IMR-90 (cell line): ENCODE data around the gene BCCIP. TPM values are rescaled to one million over a fixed set of nuclear protein-coding genes. Genes with fewer than 3 reads are reported as not detected.

Experiments
- ATAC-seq: fragments of 200-7000 bp; cut with Tn5 transposase; 2 replicates; pipeline ENCODE4 v1.9.1; 2020; ENCODE audit warnings: low read depth, mild to moderate bottlenecking, moderate library complexity
- BruUV-seq: library from RNA; stranded (reverse); fragments of 400-500 nt; replicated peaks from 2 replicates; lab custom pipeline; 2021; lab: Mats Ljungman, UMichigan
- CTCF ChIA-PET: fragments of 300-600 bp; formaldehyde crosslinking; extraction: SDS; loops from one replicate; lab custom pipeline; 2021; ENCODE audit warnings: antibody characterized with exemption; lab: Yijun Ruan, JAX
- POLR2A ChIA-PET: fragments of 300-600 bp; sonication (Branson Sonifier 250); formaldehyde crosslinking; loops from one replicate; lab custom pipeline; 2022; ENCODE audit warnings: antibody characterized with exemption; ENCODE audit not compliant: unreplicated experiment; lab: Charles Lee
- DNase-seq: peaks from one replicate; pipeline ENCODE4 v3.0.0; 2013
- H2AFZ ChIP-seq: replicated peaks from 2 replicates; pipeline ENCODE3; 2013; ENCODE audit warnings: low read length, mild to moderate bottlenecking; ENCODE audit not compliant: poor library complexity
- H2AK5ac ChIP-seq: 2 replicates; pipeline ENCODE4 v1.6.1; 2013; ENCODE audit warnings: low read depth, low read length, inconsistent platforms
- H2AK9ac ChIP-seq: replicated peaks from 2 replicates; pipeline ENCODE3; 2013; ENCODE audit warnings: mild to moderate bottlenecking, low read depth, low read length, moderate library complexity; ENCODE audit not compliant: poor library complexity
- H2BK120ac ChIP-seq: 2 replicates; pipeline ENCODE4 v1.6.1; 2013; ENCODE audit warnings: low read depth, low read length, inconsistent platforms
- H2BK15ac ChIP-seq: 3 replicates; pipeline ENCODE4 v1.6.1; 2013; ENCODE audit warnings: low read depth, low read length, inconsistent platforms
- H2BK20ac ChIP-seq: 2 replicates; pipeline ENCODE4 v1.6.1; 2013; ENCODE audit warnings: low read depth, mild to moderate bottlenecking, inconsistent platforms, low read length, moderate library complexity
- H2BK5ac ChIP-seq: 2 replicates; pipeline ENCODE4 v1.6.1; 2013; ENCODE audit warnings: mild to moderate bottlenecking, low read depth, low read length, inconsistent platforms; ENCODE audit not compliant: poor library complexity, severe bottlenecking
- H3K14ac ChIP-seq: replicated peaks from 2 replicates; pipeline ENCODE4 v1.6.1; 2013; ENCODE audit warnings: low read depth, low read length, inconsistent platforms
- H3K18ac ChIP-seq: 2 replicates; pipeline ENCODE4 v1.6.1; 2013; ENCODE audit warnings: low read depth, low read length, control low read depth
- H3K23ac ChIP-seq: 2 replicates; pipeline ENCODE4 v1.6.1; 2013; ENCODE audit warnings: low read depth, low read length, inconsistent platforms
- H3K27ac ChIP-seq: 2 replicates; pipeline ENCODE4 v1.5.1; 2013; ENCODE audit warnings: mild to moderate bottlenecking, control low read depth, low read length; ENCODE audit not compliant: insufficient read depth
- H3K27me3 ChIP-seq: 2 replicates; pipeline ENCODE4 v1.6.1; 2013; ENCODE audit warnings: low read length; ENCODE audit not compliant: control insufficient read depth, insufficient read depth
- H3K36me3 ChIP-seq: 2 replicates; pipeline ENCODE4 v1.6.1; 2013; ENCODE audit warnings: low read length, mixed read lengths; ENCODE audit not compliant: control insufficient read depth, insufficient read depth
- H3K4ac ChIP-seq: 2 replicates; pipeline ENCODE4 v1.6.1; 2013; ENCODE audit warnings: low read depth, low read length, inconsistent platforms
- H3K4me1 ChIP-seq: 2 replicates; pipeline ENCODE4 v1.6.1; 2013; ENCODE audit warnings: low read length, mixed read lengths; ENCODE audit not compliant: control insufficient read depth, insufficient read depth
- H3K4me2 ChIP-seq: 2 replicates; pipeline ENCODE4 v1.6.1; 2013; ENCODE audit warnings: low read depth, mild to moderate bottlenecking, control low read depth, low read length, moderate library complexity
- H3K4me3 ChIP-seq: 2 replicates; pipeline ENCODE4 v1.5.1; 2013; ENCODE audit warnings: low read depth, mild to moderate bottlenecking, control low read depth, low read length, moderate library complexity; ENCODE audit not compliant: insufficient read depth
- H3K56ac ChIP-seq: 2 replicates; pipeline ENCODE4 v1.6.1; 2013; ENCODE audit warnings: low read length, inconsistent platforms; ENCODE audit not compliant: insufficient read depth; ENCODE audit errors: extremely low read depth
- H3K79me1 ChIP-seq, 2 experiments: 2 replicates each; pipeline ENCODE4 v1.6.1; 2013; ENCODE audit warnings: low read length in 2 of 2, inconsistent platforms in 1 of 2, low read depth in 1 of 2
- H3K9ac ChIP-seq: 2 replicates; pipeline ENCODE4 v1.6.1; 2013; ENCODE audit warnings: low read depth, low read length, control low read depth
- H3K9me1 ChIP-seq: 2 replicates; pipeline ENCODE4 v1.6.1; 2013; ENCODE audit warnings: low read length, inconsistent platforms; ENCODE audit not compliant: insufficient read depth
- H3K9me3 ChIP-seq: 2 replicates; pipeline ENCODE4 v1.6.1; 2013; ENCODE audit warnings: low read length; ENCODE audit not compliant: control insufficient read depth, insufficient read depth
- H4K20me1 ChIP-seq: 2 replicates; pipeline ENCODE4 v1.6.1; 2013; ENCODE audit warnings: low read length, inconsistent platforms; ENCODE audit not compliant: insufficient read depth
- H4K5ac ChIP-seq: 2 replicates; pipeline ENCODE4 v1.6.1; 2013; ENCODE audit warnings: mild to moderate bottlenecking, low read depth, low read length, control low read depth
- H4K8ac ChIP-seq, 2 experiments: 2 replicates each; pipeline ENCODE4 v1.6.1; 2013; ENCODE audit warnings: low read depth in 2 of 2, low read length in 2 of 2, control low read depth in 1 of 2, inconsistent platforms in 1 of 2
- H4K91ac ChIP-seq: 2 replicates; pipeline ENCODE4 v1.6.1; 2013; ENCODE audit warnings: low read depth, low read length, inconsistent platforms; ENCODE audit not compliant: insufficient read depth
- CEBPB ChIP-seq: IDR thresholded peaks from 2 replicates; pipeline ENCODE4 v1.6.1; 2012; ENCODE audit warnings: low read depth, low read length, improper control_type of control experiment
- CHD1 ChIP-seq: IDR thresholded peaks from 2 replicates; pipeline ENCODE4 v1.6.1; 2012; ENCODE audit warnings: low read depth, low read length, improper control_type of control experiment
- NFE2L2 ChIP-seq: fragments of 150-350 bp; IDR thresholded peaks from 2 replicates; pipeline ENCODE4 v1.6.1; 2016; ENCODE audit warnings: low read depth, mild to moderate bottlenecking, low read length
- RFX5 ChIP-seq: IDR thresholded peaks from 2 replicates; pipeline ENCODE4 v1.8.0; 2012; ENCODE audit warnings: low read depth, mild to moderate bottlenecking, low read length, moderate library complexity
- SMC3 ChIP-seq: fragments of 150-350 bp; IDR thresholded peaks from 2 replicates; pipeline ENCODE4 v1.6.1; 2016; ENCODE audit warnings: low read depth, mild to moderate bottlenecking, antibody characterized with exemption, low read length, moderate library complexity
- WGBS, 2 experiments: methylation state at CpG; one replicate each; pipeline versions ENCODE4 v1.1.5 to v1.1.7; 2013; ENCODE audit warnings: missing lambda C conversion rate in 2 of 2; ENCODE audit not compliant: insufficient read length in 1 of 2; ENCODE audit errors: extremely low coverage in 2 of 2; 5-methylcytosine and 5-hydroxymethylcytosine counted together
- dilution Hi-C: fragments of 300-500 bp; cut with HindIII; formaldehyde crosslinking; loops from one replicate; pipeline ENCODE4 v1.14.3; 2018; ENCODE audit warnings: low sequenced_read_pairs; ENCODE audit not compliant: unreplicated experiment
- in situ Hi-C: fragments of 300-500 bp; cut with MboI; formaldehyde crosslinking; loops from 3 replicates; pipeline ENCODE4 v1.14.3; 2019; ENCODE audit warnings: low sequenced_read_pairs, inconsistent platforms, mixed read lengths
- intact Hi-C: fragments of 100-400 bp; cut with micrococcal nuclease; formaldehyde crosslinking; loops from 2 replicates; pipeline ENCODE4 v1.10.0; 2022
- polyA plus RNA-seq, 3 experiments: library from polyadenylated mRNA; depleted of rRNA; stranded (reverse); fragments of >200 nt; gene quantifications; 2 replicates each; pipeline ENCODE4 v1.2.3, GENCODE V29; 2012; ENCODE audit warnings: low replicate concordance in 1 of 3
- total RNA-seq: library from RNA; depleted of rRNA; stranded (reverse); fragments of >200 nt; gene quantifications from 2 replicates; pipeline ENCODE4 v1.2.3, GENCODE V29; 2012

BCCIP gene
- total and polyA plus RNA-seq, 2 of the 4 experiments (the other 2 are of a cell fraction), result 31.9 to 49.2 TPM

DNA sequence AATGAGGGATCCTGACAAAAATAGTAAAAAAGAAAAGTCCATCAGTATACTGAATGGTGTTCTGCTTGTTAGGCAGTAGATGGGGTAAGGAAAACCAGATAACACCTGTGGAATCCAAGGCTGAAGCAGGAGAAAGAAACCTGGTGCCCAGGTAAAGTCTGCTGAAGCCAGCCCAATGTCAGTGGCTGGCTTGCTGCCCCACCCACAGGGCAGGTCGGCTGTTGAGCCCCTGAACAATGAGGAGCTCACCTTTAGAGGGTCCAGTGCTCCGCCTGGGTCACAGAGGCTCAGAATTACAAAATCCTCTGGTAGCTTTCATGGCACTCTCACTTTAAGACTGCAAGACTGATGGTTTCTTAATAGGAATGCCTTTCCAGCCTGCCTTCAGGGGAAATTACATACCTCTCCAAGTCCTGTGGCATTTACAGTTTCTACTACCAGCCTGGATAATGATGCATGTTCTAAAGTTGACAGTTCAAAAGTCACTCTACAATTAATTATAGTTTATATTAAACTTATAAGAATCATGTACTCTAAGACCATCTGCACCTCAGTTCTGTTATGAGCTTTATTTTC, 33.9 kb downstream of the BCCIP start:
- Histone ChIP-seq H3K9me1 (no peaks in the 10 kb centered on the region), H3K56ac (no peak overlapping the region), H3K79me1 (no peaks in the 10 kb centered on the region; a peak in 1 of 4 replicates), H4K20me1 (no peaks in the 10 kb centered on the region), H2AFZ (no peak overlapping the region), H2AK5ac (no peak overlapping the region), H3K36me3 (peaks cover 15% of the 10 kb centered on the region), H3K4me3 (no peak overlapping the region), H3K27me3 (no peaks in the 10 kb centered on the region), H3K9me3 (no peaks in the 10 kb centered on the region), H4K5ac (no peak overlapping the region), H3K4me2 (no peak overlapping the region), H3K14ac (no peak overlapping the region), H2BK20ac (no peak overlapping the region), H2AK9ac (no peak overlapping the region), H3K23ac (no peak overlapping the region), H4K8ac (no peak overlapping the region), H2BK120ac (no peak overlapping the region), H3K4me1 (no peaks in the 10 kb centered on the region), H3K27ac (no peak overlapping the region), H3K18ac (no peak overlapping the region), H3K9ac (no peak overlapping the region), H2BK15ac (no peak overlapping the region), H3K4ac (no peak overlapping the region), H2BK5ac (no peak overlapping the region), H4K91ac (no peak overlapping the region)
- CTCF ChIA-PET, result interaction anchor here (1.1 kb wide), 1 partner anchor 9 kb away, joined by 4 read pairs; no protein-coding TSS in a partner anchor
- no peak for ATAC-seq
- TF ChIP-seq CEBPB (no peak), SMC3 (no peak), CHD1 (no peak), NFE2L2 (no peak), RFX5 (no peak)
- no TSS peak for BruUV-seq
- intact Hi-C loops, result no loop called here
- in situ Hi-C loops, result no loop called here
- WGBS, 2 experiments, result 40% methylated on average over 1 of the region's 2 CpGs; no CpG with 5 or more reads in 1 of the 2 experiments
- dilution Hi-C loops, result no loop called here
- no peak for DNase-seq
- POLR2A ChIA-PET, result no interaction called here
